Right lobe of liver (tissue), 6 donors: ENCODE data around the gene LIN52. TPM values are rescaled to one million over a fixed set of nuclear protein-coding genes. Genes with fewer than 3 reads are reported as not detected.

Experiments
- ATAC-seq, 4 donors: fragments of 200-7000 bp; cut with Tn5 transposase; one replicate each; pipeline ENCODE4 v1.9.1; 2020; ENCODE audit warnings: mild to moderate bottlenecking in 4 of 4, moderate library complexity in 4 of 4
- DNase-seq, 3 donors: peaks; one replicate each; pipeline ENCODE4 v3.0.0-alpha.2; 2020
- H3K27ac ChIP-seq, 3 donors: fragments of 200-600 bp; one replicate each; pipeline ENCODE4 v1.8.0; 2022
- H3K27me3 ChIP-seq, 2 donors: fragments of 200-600 bp; one replicate each; pipeline ENCODE4 v1.8.0; 2022
- H3K36me3 ChIP-seq, 4 donors: fragments of 200-600 bp; sonication (generic) in 1 of 4; one replicate each; pipeline versions ENCODE4 v1.5.1 to v1.8.0; 2017 to 2022; ENCODE audit warnings: control low read depth in 1 of 4
- H3K4me1 ChIP-seq, 4 donors: fragments of 200-600 bp; sonication (generic) in 1 of 4; one replicate each; pipeline versions ENCODE4 v1.5.1 to v1.8.0; 2017 to 2022; ENCODE audit warnings: control low read depth in 1 of 4
- H3K4me3 ChIP-seq, 3 donors: fragments of 200-600 bp; one replicate each; pipeline ENCODE4 v1.8.0; 2022
- H3K9me3 ChIP-seq, 4 donors: fragments of 200-600 bp; sonication (generic) in 1 of 4; one replicate each; pipeline versions ENCODE4 v1.5.1 to v1.8.0; 2017 to 2022; ENCODE audit warnings: control low read depth in 1 of 4
- CTCF ChIP-seq, 4 donors: fragments of 200-600 bp in 3 of 4; fragments of 450-650 bp in 1 of 4; IDR thresholded peaks; one replicate each; pipeline versions ENCODE4 v1.5.1 to v1.8.0; 2016 to 2022; ENCODE audit warnings: antibody characterized with exemption in 4 of 4, mild to moderate bottlenecking in 2 of 4
- POLR2A ChIP-seq: fragments of 450-650 bp; IDR thresholded peaks from one replicate; pipeline ENCODE4 v1.6.1; 2017; ENCODE audit warnings: antibody characterized with exemption, mild to moderate bottlenecking
- WGBS: methylation state at CpG from one replicate; pipeline ENCODE4 v1.1.6; 2018; ENCODE audit warnings: low coverage, low lambda C conversion rate; ENCODE audit not compliant: insufficient coverage; ENCODE audit errors: missing lambda C conversion rate; 5-methylcytosine and 5-hydroxymethylcytosine counted together
- intact Hi-C, 2 donors: fragments of 100-400 bp; cut with DNase I; formaldehyde crosslinking; loops; one replicate each; pipeline versions ENCODE4 v1.11.2 to v1.14.1; 2022
- total RNA-seq, 6 experiments: library from RNA; depleted of rRNA in 2 of 6; stranded (reverse); fragments of >200 nt in 2 of 6; fragmentation: NEBNext Ultra II Directional in 3 of 6; extraction: Animal tissue kit (Norgen Biotek cat#: 25700) in 3 of 6; gene quantifications; one replicate each; pipeline versions ENCODE4 v1.1.0 to v1.2.4, GENCODE V29; 2016 to 2023
- donor health status: DM: no; HTN: yes; CAD: no.
- donor health status: DM: no; HTN: no; CAD: no.
- donor health status: DM: no; HTN: no; CAD: no.
- donor health status: DM: no; HTN: yes; CAD: no.
- donor health status: DM: no; HTN: yes; CAD: no.

Gene LIN52
- total RNA-seq, 6 experiments from 2014 or later, result 2.3 to 59.5 (median 4.8) TPM

- TF ChIP-seq CTCF (IDR thresholded peaks at IDR 0.05) (no peak), POLR2A (no peak)
- Histone ChIP-seq H3K4me1 (peaks cover 0 to 8% (median 0%) of the 10 kb centered on the region in 4 donors), H3K4me3 (no peak overlapping the region), H3K36me3 (peaks cover 0 to 99% (median 48%) of the 10 kb centered on the region in 4 donors), H3K9me3 (no peaks in the 10 kb centered on the region), H3K27ac (no peak overlapping the region), H3K27me3 (no peaks in the 10 kb centered on the region)
- intact Hi-C loops, result no loop called here
- DNase-seq (no peak), ATAC-seq (no peak)
Measured at GRCh38 chr14:74064426-74064825, 20.3 kb upstream of the LIN52 start.

- no peak for DNase-seq
- Histone ChIP-seq H3K4me3 (no peak overlapping the region), H3K27me3 (no peaks in the 10 kb centered on the region), H3K4me1 (peaks cover 0 to 8% (median 0%) of the 10 kb centered on the region in 4 donors), H3K27ac (no peak overlapping the region), H3K36me3 (peaks cover 0 to 99% (median 45%) of the 10 kb centered on the region in 4 donors), H3K9me3 (no peaks in the 10 kb centered on the region)
- no peak for TF ChIP-seq CTCF (IDR thresholded peaks at IDR 0.05)
- intact Hi-C loops, result no loop called here
- no peak for ATAC-seq
- 84% methylated on average over 3 of the region's 3 CpGs for WGBS
Measured at GRCh38 chr14:74064883-74065282, 19.9 kb upstream of the LIN52 start.

GRCh38 chr14:74065746-74066575, 18.8 kb upstream of the LIN52 start:
- Histone ChIP-seq H3K36me3 (peaks cover 0 to 99% (median 42%) of the 10 kb centered on the region in 4 donors), H3K27me3 (no peaks in the 10 kb centered on the region), H3K4me3 (no peak overlapping the region), H3K4me1 (peaks cover 0 to 8% (median 0%) of the 10 kb centered on the region in 4 donors), H3K27ac (no peak overlapping the region), H3K9me3 (no peaks in the 10 kb centered on the region)
- intact Hi-C loops, result no loop called here
- ATAC-seq (no peak), DNase-seq (no peak)
- no peak for TF ChIP-seq CTCF (IDR thresholded peaks at IDR 0.05)
- TF ChIP-seq POLR2A, result no peak
- 61% methylated on average over 3 of the region's 3 CpGs for WGBS

- TF ChIP-seq POLR2A, result no peak
- TF ChIP-seq CTCF (IDR thresholded peaks at IDR 0.05), result no peak
- no peaks in the 10 kb centered on the region for H3K9me3 ChIP-seq
- DNase-seq, result no peak
- H3K27ac ChIP-seq, result no peak overlapping the region
- H3K27me3 ChIP-seq, result no peaks in the 10 kb centered on the region
- ATAC-seq, result no peak
- 100% methylated on average over 1 of the region's 1 CpG for WGBS
- H3K36me3 ChIP-seq, result peaks cover 0 to 27% (median 6%) of the 10 kb centered on the region in 4 donors
- H3K4me3 ChIP-seq, result no peak overlapping the region
- peaks cover 0 to 23% (median 6%) of the 10 kb centered on the region in 4 donors for H3K4me1 ChIP-seq
- intact Hi-C loops, result no loop called here
Measured at GRCh38 chr14:74077401-74077800, 7.4 kb upstream of the LIN52 start.
